Activated T-cell treated with anti-CD3 and anti-CD28 coated beads, Interleukin-2, amount 50 U/mL, for 72 hours (primary cell): ENCODE data around the gene IFNAR1. TPM values are rescaled to one million over a fixed set of nuclear protein-coding genes. Genes with fewer than 3 reads are reported as not detected.
A peak's percentile ranks its signal among the peaks of the same experiment; 100 is the strongest.
"Not testable (repeated sequence)": the region's sequence is repeated elsewhere in the genome, so short reads cannot be mapped to it uniquely, and the experiment has no call there.

Source experiments
- ATAC-seq, 2 donors: fragments of 150-1000 bp; cut with Tn5 transposase; replicated peaks in 1 of 2; 2 replicates each; pipeline ENCODE4 v1.10.0; 2021; ENCODE audit warnings: moderate library complexity in 2 of 2, mild to moderate bottlenecking in 1 of 2
- DNase-seq, 2 donors: peaks; one replicate each; pipeline ENCODE4 v3.0.0; 2021 to 2022; ENCODE audit warnings: mixed read lengths in 1 of 2
- H3K27ac Mint-ChIP-seq: one replicate; pipeline ENCODE4 v1.8.0; 2022; ENCODE audit warnings: mild to moderate bottlenecking, moderate library complexity, mixed read lengths
- H3K27me3 Mint-ChIP-seq: one replicate; pipeline ENCODE4 v1.8.0; 2022; ENCODE audit warnings: low read depth, mixed read lengths
- H3K36me3 Mint-ChIP-seq, 2 donors: one replicate each; pipeline ENCODE4 v1.8.0; 2022; ENCODE audit warnings: mixed read lengths in 2 of 2, mild to moderate bottlenecking in 1 of 2; ENCODE audit not compliant: insufficient read depth in 2 of 2
- H3K4me1 Mint-ChIP-seq: one replicate; pipeline ENCODE4 v1.8.0; 2022; ENCODE audit warnings: low read depth, mixed read lengths
- H3K4me3 Mint-ChIP-seq, 2 donors: one replicate each; pipeline ENCODE4 v1.8.0; 2022; ENCODE audit warnings: mild to moderate bottlenecking in 2 of 2, mixed read lengths in 2 of 2, moderate library complexity in 2 of 2
- H3K9me3 Mint-ChIP-seq, 2 donors: one replicate each; pipeline ENCODE4 v1.8.0; 2022; ENCODE audit warnings: mixed read lengths in 2 of 2
- total RNA-seq, 2 donors: library from RNA; stranded (reverse); gene quantifications; one replicate each; pipeline ENCODE4 v1.2.3, GENCODE V29; 2022

IFNAR1 gene
- total RNA-seq, 2 donors from 2014 or later, result 28.2 to 29.1 TPM

GRCh38 chr21:33362044-33362555 is 37.3 kb downstream of the IFNAR1 start:
- Mint-ChIP-seq H3K27me3 (no peaks in the 10 kb centered on the region), H3K36me3 (peaks cover 6 to 9% of the 10 kb centered on the region in 2 donors), H3K4me3 (peak overlapping the region; percentile 79 to 82), H3K4me1 (peaks cover 23% of the 10 kb centered on the region), H3K27ac (peak overlapping the region; percentile 88), H3K9me3 (peaks cover 4 to 5% of the 10 kb centered on the region in 2 donors)
- ATAC-seq (peak; percentile 75 to 82), DNase-seq (peak; percentile 56 to 61)

GRCh38 chr21:33363911-33364609 is 39.3 kb downstream of the IFNAR1 start:
- Mint-ChIP-seq H3K36me3 (peaks cover 18 to 20% of the 10 kb centered on the region in 2 donors), H3K4me1 (peaks cover 23% of the 10 kb centered on the region), H3K9me3 (peaks cover 10 to 13% of the 10 kb centered on the region in 2 donors), H3K27ac (peak overlapping the region; percentile 42)
- not testable (repeated sequence) for H3K4me3 Mint-ChIP-seq, H3K27me3 Mint-ChIP-seq, ATAC-seq, DNase-seq

GRCh38 chr21:33364830-33365229 is 40.1 kb downstream of the IFNAR1 start:
- Mint-ChIP-seq H3K27me3 (no peaks in the 10 kb centered on the region), H3K4me3 (no peak overlapping the region), H3K27ac (no peak overlapping the region), H3K9me3 (peaks cover 10 to 13% of the 10 kb centered on the region in 2 donors), H3K36me3 (peaks cover 18 to 23% of the 10 kb centered on the region in 2 donors), H3K4me1 (peaks cover 23% of the 10 kb centered on the region)
- DNase-seq, result no peak
- no peak for ATAC-seq

- ATAC-seq (peak in 1 of 2 donors; percentile 39), DNase-seq (peak in 1 of 2 donors; percentile 36)
- Mint-ChIP-seq H3K36me3 (peaks cover 22 to 24% of the 10 kb centered on the region in 2 donors), H3K4me3 (no peak overlapping the region), H3K27me3 (no peaks in the 10 kb centered on the region), H3K27ac (peak overlapping the region; percentile 0), H3K4me1 (peaks cover 5% of the 10 kb centered on the region), H3K9me3 (peaks cover 10 to 13% of the 10 kb centered on the region in 2 donors)
These were observed 42.7 kb downstream of the IFNAR1 start for GRCh38 chr21:33367309-33367973.

GRCh38 chr21:33368124-33368523 is 43.4 kb downstream of the IFNAR1 start:
- Mint-ChIP-seq H3K36me3 (peaks cover 22 to 24% of the 10 kb centered on the region in 2 donors), H3K9me3 (peaks cover 10 to 13% of the 10 kb centered on the region in 2 donors), H3K27ac (peak overlapping the region; percentile 57), H3K4me1 (no peaks in the 10 kb centered on the region), H3K27me3 (no peaks in the 10 kb centered on the region), H3K4me3 (no peak overlapping the region)
- ATAC-seq, result no peak
- DNase-seq, result no peak

GRCh38 chr21:33368576-33368975 is 43.8 kb downstream of the IFNAR1 start:
- peaks cover 22 to 24% of the 10 kb centered on the region in 2 donors for H3K36me3 Mint-ChIP-seq
- peaks cover 10 to 13% of the 10 kb centered on the region in 2 donors for H3K9me3 Mint-ChIP-seq
- no peak for ATAC-seq
- no peak overlapping the region for H3K4me3 Mint-ChIP-seq
- peak overlapping the region; percentile 57 for H3K27ac Mint-ChIP-seq
- H3K27me3 Mint-ChIP-seq, result no peaks in the 10 kb centered on the region
- DNase-seq, result no peak
- H3K4me1 Mint-ChIP-seq, result no peaks in the 10 kb centered on the region

- DNase-seq (no peak), ATAC-seq (no peak)
- Mint-ChIP-seq H3K27ac (no peak overlapping the region), H3K4me1 (no peaks in the 10 kb centered on the region), H3K4me3 (no peak overlapping the region), H3K36me3 (peaks cover 22 to 24% of the 10 kb centered on the region in 2 donors), H3K9me3 (peaks cover 10 to 13% of the 10 kb centered on the region in 2 donors), H3K27me3 (no peaks in the 10 kb centered on the region)
These were observed 44.8 kb downstream of the IFNAR1 start for GRCh38 chr21:33369586-33369985.

GRCh38 chr21:33370305-33370704 is 45.5 kb downstream of the IFNAR1 start:
- peaks cover 10 to 13% of the 10 kb centered on the region in 2 donors for H3K9me3 Mint-ChIP-seq
- ATAC-seq (no peak), DNase-seq (no peak)
- H3K27me3 Mint-ChIP-seq, result peaks cover 3% of the 10 kb centered on the region
- H3K4me3 Mint-ChIP-seq, result no peak overlapping the region
- no peak overlapping the region for H3K27ac Mint-ChIP-seq
- H3K4me1 Mint-ChIP-seq, result peaks cover 4% of the 10 kb centered on the region
- peaks cover 22 to 24% of the 10 kb centered on the region in 2 donors for H3K36me3 Mint-ChIP-seq

- Mint-ChIP-seq H3K9me3 (peaks cover 8 to 13% of the 10 kb centered on the region in 2 donors), H3K4me3 (no peak overlapping the region), H3K27ac (no peak overlapping the region), H3K27me3 (peaks cover 6% of the 10 kb centered on the region), H3K36me3 (peaks cover 21% of the 10 kb centered on the region in 2 donors), H3K4me1 (peaks cover 7% of the 10 kb centered on the region)
- ATAC-seq (no peak), DNase-seq (no peak)
These were observed 46.6 kb downstream of the IFNAR1 start for GRCh38 chr21:33371366-33371765.

- H3K9me3 Mint-ChIP-seq, result peaks cover under 1 to 5% of the 10 kb centered on the region in 2 donors
- H3K36me3 Mint-ChIP-seq, result peaks cover 10 to 11% of the 10 kb centered on the region in 2 donors
- ATAC-seq (no peak), DNase-seq (no peak)
- no peak overlapping the region for H3K27ac Mint-ChIP-seq
- H3K27me3 Mint-ChIP-seq, result peaks cover 12% of the 10 kb centered on the region
- H3K4me3 Mint-ChIP-seq, result no peak overlapping the region
- H3K4me1 Mint-ChIP-seq, result peaks cover 7% of the 10 kb centered on the region
These were observed 47.8 kb downstream of the IFNAR1 start for GRCh38 chr21:33372582-33372981.

- DNase-seq, result no peak
- Mint-ChIP-seq H3K4me1 (peaks cover 7% of the 10 kb centered on the region), H3K27me3 (peaks cover 12% of the 10 kb centered on the region), H3K36me3 (peaks cover 5 to 7% of the 10 kb centered on the region in 2 donors), H3K9me3 (peaks cover 0 to 2% of the 10 kb centered on the region in 2 donors), H3K27ac (no peak overlapping the region), H3K4me3 (no peak overlapping the region)
- ATAC-seq, result no peak
These were observed 48.7 kb downstream of the IFNAR1 start for GRCh38 chr21:33373451-33373850.

GRCh38 chr21:33374080-33374449 is 49.3 kb downstream of the IFNAR1 start:
- H3K4me1 Mint-ChIP-seq, result peaks cover 11% of the 10 kb centered on the region
- ATAC-seq, result no peak

GRCh38 chr21:33374450-33375096 is 49.8 kb downstream of the IFNAR1 start:
- peak; percentile 70 to 73 for ATAC-seq
- Mint-ChIP-seq H3K9me3 (no peaks in the 10 kb centered on the region), H3K4me1 (peaks cover 16% of the 10 kb centered on the region), H3K4me3 (no peak overlapping the region), H3K36me3 (peaks cover 3% of the 10 kb centered on the region in 2 donors), H3K27ac (no peak overlapping the region), H3K27me3 (peaks cover 12% of the 10 kb centered on the region)
- peak; percentile 49 to 54 for DNase-seq

More at GRCh38 chr21:33374080-33374449, 49.3 kb downstream of the IFNAR1 start:
- Mint-ChIP-seq H3K4me3 (no peak overlapping the region), H3K27ac (no peak overlapping the region), H3K36me3 (peaks cover 3% of the 10 kb centered on the region in 2 donors), H3K9me3 (no peaks in the 10 kb centered on the region), H3K27me3 (peaks cover 12% of the 10 kb centered on the region)
- no peak for DNase-seq
